Measurements from ENCODE around the gene MEGF9.
"Not testable (repeated sequence)": the region's sequence is repeated elsewhere in the genome, so short reads cannot be mapped to it uniquely, and the experiment has no call there.

MEGF9 gene

GRCh38 chr9:120646948-120647347, 67.3 kb downstream of the MEGF9 start:
- H3K27ac ChIP-seq: no peak overlapping the region
- TF ChIP-seq CTCF (IDR thresholded peaks at IDR 0.05): no peak
- TF ChIP-seq ZFX (IDR thresholded peaks at IDR 0.05; ENCODE audit: borderline replicate concordance): no peak

- H3K27ac ChIP-seq: no peak overlapping the region
- TF ChIP-seq ZFX (IDR thresholded peaks at IDR 0.05; ENCODE audit: borderline replicate concordance): no peak
- no peak for TF ChIP-seq CTCF (IDR thresholded peaks at IDR 0.05)
Observed at GRCh38 chr9:120645760-120646159, 68.5 kb downstream of the MEGF9 start.

GRCh38 chr9:120643061-120643460, 71.2 kb downstream of the MEGF9 start:
- H3K27ac ChIP-seq: no peak overlapping the region
- no peak for TF ChIP-seq ZFX (IDR thresholded peaks at IDR 0.05; ENCODE audit: borderline replicate concordance)
- TF ChIP-seq CTCF (IDR thresholded peaks at IDR 0.05): no peak

GRCh38 chr9:120642129-120642770, 72.0 kb downstream of the MEGF9 start:
- TF ChIP-seq CTCF (IDR thresholded peaks at IDR 0.05) (no peak), ZFX (IDR thresholded peaks at IDR 0.05; ENCODE audit: borderline replicate concordance) (no peak)
- H3K27ac ChIP-seq: no peak overlapping the region

GRCh38 chr9:120640874-120641273, 73.4 kb downstream of the MEGF9 start:
- H3K27ac ChIP-seq: not testable (repeated sequence)

- no peak for TF ChIP-seq ZFX (IDR thresholded peaks at IDR 0.05; ENCODE audit: borderline replicate concordance)
- TF ChIP-seq CTCF (IDR thresholded peaks at IDR 0.05): no peak
- no peak overlapping the region for H3K27ac ChIP-seq
Observed at GRCh38 chr9:120640380-120640779, 73.9 kb downstream of the MEGF9 start.

GRCh38 chr9:120637919-120638318, 76.4 kb downstream of the MEGF9 start:
- TF ChIP-seq ZFX (IDR thresholded peaks at IDR 0.05; ENCODE audit: borderline replicate concordance) (no peak), CTCF (IDR thresholded peaks at IDR 0.05) (no peak)
- H3K27ac ChIP-seq: no peak overlapping the region

Measured in 22Rv1 (cell line).